GM12878 (cell line): ENCODE data around the gene PREP. TPM values are rescaled to one million over a fixed set of nuclear protein-coding genes. Genes with fewer than 3 reads are reported as not detected.

ENCODE experiments used
- ATAC-seq: fragments of 200-7000 bp; cut with Tn5 transposase; 3 replicates; pipeline ENCODE4 v1.9.1; 2020; ENCODE audit warnings: mild to moderate bottlenecking, moderate library complexity
- BruUV-seq: library from RNA; stranded (reverse); fragments of 400-500 nt; replicated peaks from 2 replicates; lab custom pipeline; 2021; lab: Mats Ljungman, UMichigan
- CTCF ChIA-PET: fragments of 300-600 bp; sonication (Branson Sonifier 250); formaldehyde crosslinking; extraction: SDS; loops from one replicate; lab custom pipeline; 2021; ENCODE audit warnings: inconsistent platforms; lab: Yijun Ruan, JAX
- POLR2A ChIA-PET: fragments of 350-600 bp; formaldehyde crosslinking; extraction: SDS; loops from one replicate; lab custom pipeline; 2021; ENCODE audit warnings: inconsistent platforms; lab: Charles Lee
- RAD21 ChIA-PET: fragments of 300-600 bp; sonication (Branson Sonifier 250); formaldehyde crosslinking; loops from one replicate; lab custom pipeline; 2023; ENCODE audit warnings: antibody characterized with exemption; ENCODE audit not compliant: unreplicated experiment; lab: Charles Lee
- SMC1A ChIA-PET: fragments of 300-600 bp; sonication (Branson Sonifier 250); formaldehyde crosslinking; loops from one replicate; lab custom pipeline; 2023; ENCODE audit not compliant: unreplicated experiment, uncharacterized antibody; lab: Charles Lee
- DNase-seq: peaks from one replicate; pipeline ENCODE4 v3.0.0-alpha.2; 2011; ENCODE audit warnings: low read depth, low spot score
- FAIRE-seq: peaks from 3 replicates; lab custom pipeline; 2011; peaks lifted over from hg19 to GRCh38; lab: Jason Lieb, UNC
- H2AFZ ChIP-seq: 2 replicates; pipeline ENCODE4 v1.6.0; 2011; ENCODE audit warnings: low read depth, low read length, control low read depth; ENCODE audit not compliant: control insufficient read depth
- H3K27ac ChIP-seq: 2 replicates; pipeline ENCODE4 v1.5.1; 2011; ENCODE audit warnings: control low read depth; ENCODE audit not compliant: control insufficient read depth, insufficient read depth
- H3K27me3 ChIP-seq, 2 experiments: replicated peaks in 1 of 2; 2 replicates each; pipeline versions ENCODE4 v1.6.0 to v1.6.1; 2011; ENCODE audit warnings: low read length in 1 of 2; ENCODE audit not compliant: control insufficient read depth in 2 of 2, insufficient read depth in 2 of 2
- H3K36me3 ChIP-seq, 2 experiments: 2 replicates each; pipeline ENCODE4 v1.5.1; 2011; ENCODE audit warnings: low read length in 1 of 2; ENCODE audit not compliant: control insufficient read depth in 2 of 2, insufficient read depth in 2 of 2
- H3K4me1 ChIP-seq: 2 replicates; pipeline ENCODE4 v1.6.1; 2011; ENCODE audit warnings: mild to moderate bottlenecking, low read length, moderate library complexity, mixed read lengths; ENCODE audit not compliant: control insufficient read depth, insufficient read depth
- H3K4me2 ChIP-seq: 2 replicates; pipeline ENCODE4 v1.6.0; 2011; ENCODE audit warnings: control low read depth; ENCODE audit not compliant: control insufficient read depth, insufficient read depth
- H3K4me3 ChIP-seq: fragments of 200-600 bp; sonication (generic); 2 replicates; pipeline ENCODE4 v1.5.1; 2016
- H3K79me2 ChIP-seq: 2 replicates; pipeline ENCODE4 v1.6.0; 2011; ENCODE audit warnings: low read length; ENCODE audit not compliant: control insufficient read depth, insufficient read depth
- H3K9ac ChIP-seq: 2 replicates; pipeline ENCODE4 v1.8.0; 2011; ENCODE audit warnings: low read length, control low read depth, mixed read lengths; ENCODE audit not compliant: control insufficient read depth, insufficient read depth
- H3K9me3 ChIP-seq: replicated peaks from 3 replicates; pipeline ENCODE4 v1.5.1; 2011; ENCODE audit warnings: mild to moderate bottlenecking, low read length; ENCODE audit not compliant: control insufficient read depth, insufficient read depth
- H4K20me1 ChIP-seq: 2 replicates; pipeline ENCODE4 v1.6.0; 2011; ENCODE audit not compliant: control insufficient read depth, insufficient read depth
- BACH1 ChIP-seq: fragments of 450-650 bp; IDR thresholded peaks from 2 replicates; pipeline ENCODE4 v1.6.1; 2017; ENCODE audit warnings: mild to moderate bottlenecking, borderline replicate concordance
- BHLHE40 ChIP-seq, 2 experiments: fragments of 450-650 bp in 1 of 2; IDR thresholded peaks; 2 replicates each; pipeline ENCODE4 v1.6.1; 2011 to 2017; ENCODE audit warnings: low read depth in 2 of 2, borderline replicate concordance in 1 of 2, improper control_type of control experiment in 1 of 2, low read length in 1 of 2, mild to moderate bottlenecking in 1 of 2
- BMI1 ChIP-seq: fragments of 450-650 bp; IDR thresholded peaks from 2 replicates; pipeline ENCODE4 v1.6.1; 2016; ENCODE audit warnings: mild to moderate bottlenecking, moderate library complexity, borderline replicate concordance
- CHD4 ChIP-seq: fragments of 200-600 bp; sonication (generic); IDR thresholded peaks from 2 replicates; pipeline ENCODE4 v1.6.1; 2016; ENCODE audit warnings: mild to moderate bottlenecking
- CREM ChIP-seq: IDR thresholded peaks from 2 replicates; pipeline ENCODE4 v1.6.1; 2014; ENCODE audit warnings: antibody characterized with exemption, low read depth
- NR2C1 ChIP-seq: fragments of 450-650 bp; IDR thresholded peaks from 2 replicates; pipeline ENCODE4 v1.6.1; 2017; ENCODE audit warnings: antibody characterized with exemption, mild to moderate bottlenecking, moderate library complexity
- PML ChIP-seq: IDR thresholded peaks from 2 replicates; pipeline ENCODE4 v1.6.1; 2012; ENCODE audit warnings: low read length, inconsistent platforms
- POLR2AphosphoS2 ChIP-seq: IDR thresholded peaks from 2 replicates; pipeline ENCODE4 v1.6.1; 2011; ENCODE audit warnings: low read depth, mild to moderate bottlenecking, low read length, improper control_type of control experiment, moderate library complexity
- RAD21 ChIP-seq: IDR thresholded peaks from 2 replicates; pipeline ENCODE4 v1.6.1; 2011; ENCODE audit warnings: mild to moderate bottlenecking, low read depth, low read length, moderate library complexity; ENCODE audit not compliant: insufficient read depth
- RCOR1 ChIP-seq: conservative IDR thresholded peaks from 2 replicates; pipeline ENCODE4 v1.6.1; 2012; ENCODE audit warnings: low read depth, low read length, improper control_type of control experiment
- SUPT20H ChIP-seq: IDR thresholded peaks from 2 replicates; pipeline ENCODE4 v1.6.1; 2011; ENCODE audit warnings: low read depth, mild to moderate bottlenecking, low read length, moderate library complexity, borderline replicate concordance; ENCODE audit not compliant: control insufficient read depth
- WGBS: methylation state at CpG from one replicate; pipeline ENCODE4 v1.1.6; 2016; ENCODE audit warnings: low lambda C conversion rate; ENCODE audit not compliant: insufficient replicate concordance, insufficient coverage; ENCODE audit errors: missing lambda C conversion rate; 5-methylcytosine and 5-hydroxymethylcytosine counted together
- in situ Hi-C: fragments of 300-500 bp; cut with MboI; formaldehyde crosslinking; loops from 9 replicates; pipeline ENCODE4 v1.14.3; 2018; ENCODE audit warnings: mixed read lengths
- intact Hi-C: fragments of 100-400 bp; cut with micrococcal nuclease; formaldehyde crosslinking; loops from one replicate; pipeline ENCODE4 v1.14.2; 2022; ENCODE audit not compliant: unreplicated experiment
- polyA plus RNA-seq, 11 experiments: library from polyadenylated mRNA; depleted of rRNA in 4 of 11; unstranded in 6 of 11; stranded (reverse) in 5 of 11; fragments of >200 nt; fragmentation: Nextera tagmentation in 4 of 11; fragmentation: Illumina TruSeq in 1 of 11; extraction: Ambion mirVana in 4 of 11; extraction: Trizol in 1 of 11; gene quantifications; 1 replicate in 1 of 11; 2 replicates in 10 of 11; pipeline versions ENCODE4 v1.2.1 to v1.2.3, GENCODE V29; 2011 to 2016; ENCODE audit warnings: inconsistent platforms in 2 of 11, missing spikeins in 2 of 11, low read depth in 1 of 11
- total RNA-seq, 4 experiments: library from RNA; depleted of rRNA in 3 of 4; stranded (reverse); fragments of >200 nt in 3 of 4; fragmentation: Illumina TruSeq in 1 of 4; extraction: Trizol in 1 of 4; gene quantifications; 2 replicates each; pipeline versions ENCODE4 v1.2.1 to v1.2.3, GENCODE V29; 2013 to 2021
- TF ChIP-seq, protein P1 (sequence below): IDR thresholded peaks from 2 replicates; pipeline ENCODE4 v1.6.1; 2011; ENCODE audit warnings: low read depth, mild to moderate bottlenecking, low read length, moderate library complexity, borderline replicate concordance; ENCODE audit errors: extremely low read depth

The PREP gene
- total and polyA plus RNA-seq, 10 of the 15 experiments (the other 5 are each of a cell fraction or from before 2014, with no cell fraction given): 6.5 to 33.6 (median 18.1) TPM

DNA sequence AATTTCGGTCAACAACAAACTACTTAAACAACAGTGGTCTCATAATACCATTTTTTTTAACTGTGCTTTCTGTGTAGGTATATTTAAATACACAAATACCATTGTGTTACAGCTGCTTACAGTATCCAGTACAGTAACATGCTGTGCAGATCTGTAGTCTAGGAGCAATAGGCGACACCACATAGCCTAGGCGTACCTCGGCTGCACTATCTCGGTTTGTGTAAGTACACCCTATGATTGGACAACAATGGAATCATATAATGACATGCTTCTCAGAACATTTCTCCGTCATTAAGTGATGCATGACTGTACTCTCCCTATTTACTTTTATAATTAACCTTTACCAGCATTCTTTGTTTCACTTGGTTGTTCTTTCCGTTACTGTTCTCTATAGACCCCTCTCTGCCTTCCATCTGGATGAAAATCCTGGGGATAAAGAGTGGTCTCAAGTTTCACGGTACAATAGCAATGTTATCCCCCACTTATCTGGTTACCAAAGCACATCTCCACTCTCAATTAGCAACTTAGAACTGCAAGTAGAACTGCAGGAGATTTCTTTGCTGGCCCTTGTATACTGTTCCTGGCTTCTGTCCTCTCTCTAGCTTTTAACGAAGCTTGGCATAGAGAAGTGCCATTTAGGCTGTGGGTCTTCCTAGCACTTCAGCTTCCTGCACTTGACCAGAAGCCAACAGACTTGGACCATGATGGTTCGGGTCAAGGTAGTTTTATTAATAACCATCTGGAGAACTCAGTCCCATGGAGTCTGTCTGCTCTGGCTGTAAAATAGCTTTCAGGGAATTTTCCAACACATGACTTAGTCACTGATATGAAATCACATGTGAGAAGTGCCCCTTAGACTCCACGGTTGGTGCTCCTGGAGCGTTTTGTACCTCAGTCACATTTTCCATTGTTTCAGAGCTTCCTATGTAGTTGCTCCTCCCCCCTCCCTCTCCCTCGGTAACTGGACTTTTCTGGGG, 142.7 kb downstream of the PREP start (continued):
- TF ChIP-seq CREM (no peak), BHLHE40 (IDR thresholded peaks at IDR 0.05; ENCODE audit: borderline replicate concordance in 1 of 2, low read depth in 2 of 2, low read length in 1 of 2) (no peak)

DNA sequence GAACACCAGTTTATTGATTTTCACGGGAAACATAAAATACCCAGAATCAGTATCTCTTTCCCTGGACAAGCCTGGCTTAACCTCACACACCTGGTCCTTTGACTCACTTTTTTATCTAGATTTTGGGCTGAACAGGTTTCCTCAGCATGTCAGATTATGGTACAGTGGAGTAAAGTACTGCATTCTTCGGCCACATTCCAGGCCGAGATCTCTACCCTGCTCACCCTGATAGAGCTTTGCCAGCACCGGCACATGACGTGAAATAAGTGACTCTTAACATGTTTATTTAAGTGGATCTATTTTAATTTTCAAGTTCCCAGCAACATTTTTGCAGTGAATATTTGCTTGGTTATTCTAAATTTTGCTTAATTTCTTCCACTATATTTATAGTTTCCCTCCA, 144.1 kb downstream of the PREP start:
- H3K4me2 ChIP-seq: no peak overlapping the region
- ChIA-PET CTCF (no interaction called here), RAD21 (no interaction called here), POLR2A (no interaction called here), SMC1A (interaction anchor here (0.7 kb wide), 1 partner anchor 312 kb away, joined by 3 read pairs; no protein-coding TSS in a partner anchor)
- DNase-seq: no peak
- no peaks in the 10 kb centered on the region for H3K9me3 ChIP-seq
- no peaks in the 10 kb centered on the region for H3K79me2 ChIP-seq
- H3K27ac ChIP-seq: no peak overlapping the region
- no peak overlapping the region for H2AFZ ChIP-seq
- no TSS peak for BruUV-seq
- H3K27me3 ChIP-seq: no peaks in the 10 kb centered on the region
- no peak for ATAC-seq
- no peaks in the 10 kb centered on the region for H3K36me3 ChIP-seq
- H3K4me1 ChIP-seq: no peaks in the 10 kb centered on the region
- intact Hi-C loops (no loop called here), in situ Hi-C loops (no loop called here)
- no peak overlapping the region for H3K4me3 ChIP-seq
- FAIRE-seq: no peak
- no peaks in the 10 kb centered on the region for H4K20me1 ChIP-seq
- H3K9ac ChIP-seq: no peak overlapping the region
- TF ChIP-seq RCOR1 (no peak), BACH1 (no peak), POLR2AphosphoS2 (no peak), BMI1 (no peak), PML (no peak), SUPT20H (no peak), RAD21 (no peak), CHD4 (no peak), NR2C1 (no peak)
- TF ChIP-seq, protein P1, sequence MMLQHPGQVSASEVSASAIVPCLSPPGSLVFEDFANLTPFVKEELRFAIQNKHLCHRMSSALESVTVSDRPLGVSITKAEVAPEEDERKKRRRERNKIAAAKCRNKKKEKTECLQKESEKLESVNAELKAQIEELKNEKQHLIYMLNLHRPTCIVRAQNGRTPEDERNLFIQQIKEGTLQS: no peak
- WGBS: 67% methylated on average over 5 of the region's 5 CpGs
